NCI-H510A treated with DMSO at 0.1 percent for 48 hours (cell line): Measurements from ENCODE around the gene GALP.
"Not testable (repeated sequence)": the region's sequence is repeated elsewhere in the genome, so short reads cannot be mapped to it uniquely, and the experiment has no call there.

ENCODE experiments used
- DNase-seq: peaks from one replicate; lab custom pipeline; 2025; lab: John Stamatoyannopoulos, UW

GALP gene

GRCh38 chr19:56148096-56148495, 27.7 kb upstream of the GALP start:
- no peak for DNase-seq

- DNase-seq = not testable (repeated sequence)
These were observed 26.7 kb upstream of the GALP start for GRCh38 chr19:56148955-56149655.

- no peak for DNase-seq
These were observed 26.2 kb upstream of the GALP start for GRCh38 chr19:56149656-56150038.

- DNase-seq = no peak
These were observed 25.4 kb upstream of the GALP start for GRCh38 chr19:56150358-56150757.

GRCh38 chr19:56152644-56153043, 23.2 kb upstream of the GALP start:
- no peak for DNase-seq

GRCh38 chr19:56153507-56153906, 22.3 kb upstream of the GALP start:
- no peak for DNase-seq

GRCh38 chr19:56155124-56155687, 20.6 kb upstream of the GALP start:
- DNase-seq = no peak

GRCh38 chr19:56156768-56157167, 19.0 kb upstream of the GALP start:
- DNase-seq = no peak

- no peak for DNase-seq
These were observed 17.5 kb upstream of the GALP start for GRCh38 chr19:56158170-56158757.

GRCh38 chr19:56159009-56159559, 16.7 kb upstream of the GALP start:
- no peak for DNase-seq

- no peak for DNase-seq
These were observed 16.1 kb upstream of the GALP start for GRCh38 chr19:56159622-56160271.

GRCh38 chr19:56161534-56161933, 14.3 kb upstream of the GALP start:
- DNase-seq = no peak

- no peak for DNase-seq
These were observed 13.6 kb upstream of the GALP start for GRCh38 chr19:56162258-56162657.

GRCh38 chr19:56163097-56163496, 12.7 kb upstream of the GALP start:
- DNase-seq = no peak

- no peak for DNase-seq
These were observed 8.7 kb upstream of the GALP start for GRCh38 chr19:56167064-56167578.

GRCh38 chr19:56170261-56170660, 5.5 kb upstream of the GALP start:
- peak; percentile 79 for DNase-seq

- no peak for DNase-seq
These were observed 1.7 kb upstream of the GALP start for GRCh38 chr19:56174086-56174485.

GRCh38 chr19:56174550-56174949, 1.3 kb upstream of the GALP start:
- DNase-seq = no peak

GRCh38 chr19:56176310-56176709, 502 bp downstream of the GALP start:
- DNase-seq = not testable (repeated sequence)

- DNase-seq = peak; percentile 32
These were observed 1.1 kb downstream of the GALP start for GRCh38 chr19:56176881-56177280.

- DNase-seq = no peak
These were observed 1.9 kb downstream of the GALP start for GRCh38 chr19:56177564-56178243.

GRCh38 chr19:56189785-56190184, 14.0 kb downstream of the GALP start:
- no peak for DNase-seq
